D721Med (cell line): Measurements from ENCODE around the gene SEMA3F.

ENCODE experiments used
- DNase-seq: peaks from one replicate; pipeline ENCODE4 v3.0.0; 2011; ENCODE audit warnings: low spot score; ENCODE audit not compliant: insufficient read length
- FAIRE-seq: peaks from 2 replicates; lab custom pipeline; 2011; peaks lifted over from hg19 to GRCh38; lab: Jason Lieb, UNC
- CTCF ChIP-seq: IDR thresholded peaks from 2 replicates; pipeline ENCODE4 v1.5.1; 2012; ENCODE audit warnings: mild to moderate bottlenecking, control low read depth; ENCODE audit not compliant: insufficient read depth; ENCODE audit errors: missing control alignments

SEMA3F gene

GRCh38 chr3:50177346-50177745 is 22.2 kb downstream of the SEMA3F start:
- TF ChIP-seq CTCF = no peak
- DNase-seq (no peak), FAIRE-seq (no peak)

- FAIRE-seq = peak; percentile 75
- DNase-seq = no peak
- no peak for TF ChIP-seq CTCF
These were observed 24.6 kb downstream of the SEMA3F start for GRCh38 chr3:50179710-50180109.

GRCh38 chr3:50181985-50182384 is 26.9 kb downstream of the SEMA3F start:
- FAIRE-seq (no peak), DNase-seq (no peak)
- TF ChIP-seq CTCF = no peak

- FAIRE-seq (no peak), DNase-seq (no peak)
- TF ChIP-seq CTCF = no peak
These were observed 27.5 kb downstream of the SEMA3F start for GRCh38 chr3:50182533-50183099.

- no peak for FAIRE-seq
These were observed 28.6 kb downstream of the SEMA3F start for GRCh38 chr3:50183755-50184154.

GRCh38 chr3:50184242-50184978 is 29.3 kb downstream of the SEMA3F start:
- TF ChIP-seq CTCF = no peak
- no peak for FAIRE-seq

More at GRCh38 chr3:50183755-50184154, 28.6 kb downstream of the SEMA3F start:
- DNase-seq = no peak
- no peak for TF ChIP-seq CTCF

GRCh38 chr3:50185230-50185629 is 30.1 kb downstream of the SEMA3F start:
- DNase-seq (no peak), FAIRE-seq (no peak)
- no peak for TF ChIP-seq CTCF

More at GRCh38 chr3:50184242-50184978, 29.3 kb downstream of the SEMA3F start:
- DNase-seq = no peak
